NCI-H2196 treated with DMSO at 0.1 percent for 48 hours (cell line): ENCODE data around the gene ACOT4.
"Not testable (repeated sequence)": the region's sequence is repeated elsewhere in the genome, so short reads cannot be mapped to it uniquely, and the experiment has no call there.

Source experiments
- DNase-seq: peaks from one replicate; lab custom pipeline; 2025; ENCODE audit not compliant: unreplicated experiment; lab: John Stamatoyannopoulos, UW

ACOT4 gene

DNA sequence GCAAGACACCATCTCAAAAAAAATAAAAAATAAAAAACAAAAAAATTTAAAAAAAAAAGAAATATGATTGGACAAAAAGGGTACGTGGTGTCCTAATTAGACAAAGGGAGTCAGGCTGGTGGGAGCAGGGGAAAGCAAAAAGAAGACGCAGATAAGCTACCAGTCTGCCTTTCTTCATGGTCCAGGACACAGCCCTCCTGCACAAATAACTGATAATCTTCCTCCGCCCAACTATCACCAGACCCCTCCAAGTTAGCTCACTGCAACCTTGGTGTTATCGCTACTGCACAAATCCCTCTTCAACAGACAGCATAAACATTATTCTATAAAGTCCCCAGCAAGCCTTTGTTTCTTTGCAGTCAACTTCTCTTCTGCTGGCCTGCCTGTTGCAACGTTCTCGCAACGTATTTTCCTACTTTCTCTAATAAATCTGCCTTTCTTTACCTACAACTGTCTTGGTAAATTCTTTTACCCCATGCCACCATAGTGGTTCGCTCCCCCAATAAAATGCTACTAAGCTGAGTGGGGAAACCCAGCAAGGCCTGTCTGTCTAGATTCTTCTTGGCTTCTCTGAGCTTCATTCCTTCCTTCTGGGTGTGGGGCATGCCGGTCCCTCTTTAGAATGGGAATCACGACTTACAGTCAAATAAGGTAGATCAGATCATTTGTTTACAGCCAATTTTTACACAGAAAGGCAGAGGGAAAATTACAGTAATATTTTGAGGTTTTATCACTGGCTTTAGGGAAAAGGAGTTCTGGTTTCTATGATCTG lies 38.5 kb downstream of the ACOT4 start:
- DNase-seq = no peak

DNA sequence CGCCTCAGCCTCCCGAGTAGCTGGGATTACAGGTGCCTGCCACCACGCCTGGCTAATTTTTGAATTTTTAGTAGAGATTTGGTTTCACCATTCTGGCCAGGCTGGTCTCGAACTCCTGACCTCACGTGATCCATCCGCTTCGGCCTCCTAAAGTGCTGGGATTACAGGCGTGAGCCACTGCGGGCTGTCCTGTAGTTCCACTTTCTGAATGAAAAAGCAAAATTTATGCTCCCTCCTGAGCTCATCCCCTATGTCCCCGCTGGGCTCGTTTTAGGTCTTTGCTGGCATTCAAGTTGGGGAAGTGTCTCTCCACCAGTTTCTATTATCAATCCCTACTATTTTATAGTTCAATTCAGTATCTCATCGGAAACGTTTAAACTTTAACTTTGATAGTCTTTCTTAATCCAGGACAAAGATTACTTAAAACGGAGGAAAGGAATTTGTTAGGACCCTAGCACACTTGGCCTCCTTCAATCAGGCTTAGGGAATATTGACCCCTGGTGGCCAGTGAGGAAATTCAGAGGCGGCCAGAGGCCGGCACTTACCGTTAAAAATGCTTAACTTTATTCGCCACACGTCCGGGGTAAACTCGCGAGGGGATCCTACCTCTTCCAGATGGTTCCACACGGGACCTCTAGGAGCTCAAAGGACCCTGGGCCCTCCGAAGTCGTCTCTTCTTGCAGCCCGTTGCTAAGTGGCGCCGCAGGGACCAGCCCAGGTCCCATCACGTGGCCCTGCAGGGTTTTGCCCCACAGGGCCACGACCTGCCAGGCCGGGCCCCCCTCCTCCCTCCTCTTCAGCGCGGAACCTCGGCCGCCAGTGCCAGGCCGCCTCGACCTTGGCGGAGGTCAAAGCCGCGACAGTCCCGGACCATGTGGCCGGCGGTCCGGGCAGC lies 41.7 kb downstream of the ACOT4 start:
- DNase-seq = peak; percentile 64

DNA sequence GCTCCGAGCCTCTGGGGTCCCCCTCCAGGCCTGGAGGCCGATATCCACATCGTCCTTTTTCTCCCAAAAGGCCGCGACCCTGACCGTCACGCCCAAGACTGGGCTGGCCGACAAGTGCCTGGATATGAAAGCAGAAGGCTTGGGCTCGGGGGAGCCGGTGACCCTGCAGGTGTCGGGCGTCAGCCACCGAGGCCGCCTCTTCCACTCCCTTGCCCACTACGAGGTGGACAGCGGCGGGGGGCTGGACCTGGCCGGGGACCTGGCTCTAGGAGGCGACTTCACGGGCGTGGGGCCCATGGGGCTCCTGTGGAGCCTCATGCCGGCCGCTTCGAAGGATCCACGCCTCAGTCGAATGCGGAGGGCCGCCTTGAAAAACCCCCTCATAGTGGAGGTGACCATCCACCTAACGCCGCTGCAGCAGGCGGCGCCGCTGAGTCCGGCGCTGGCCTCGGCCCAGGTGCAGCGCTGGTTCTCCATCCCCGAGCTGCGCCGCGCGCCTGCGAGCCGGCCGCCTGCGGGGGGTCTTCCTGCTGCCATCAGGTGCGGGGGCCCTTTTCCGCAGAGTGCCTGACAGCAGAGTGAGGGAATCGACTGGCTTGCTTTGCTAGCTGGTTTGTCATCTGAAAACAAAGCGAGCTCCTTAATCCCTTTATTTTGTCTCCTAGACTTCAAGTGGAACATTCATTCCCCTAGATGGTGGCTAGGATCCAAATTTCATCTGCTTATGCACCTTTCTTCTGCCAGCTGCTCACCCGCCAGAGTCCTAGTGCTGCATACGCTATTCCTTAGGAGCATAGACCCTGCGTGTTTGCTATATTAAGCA lies 42.5 kb downstream of the ACOT4 start:
- DNase-seq = no peak

DNA sequence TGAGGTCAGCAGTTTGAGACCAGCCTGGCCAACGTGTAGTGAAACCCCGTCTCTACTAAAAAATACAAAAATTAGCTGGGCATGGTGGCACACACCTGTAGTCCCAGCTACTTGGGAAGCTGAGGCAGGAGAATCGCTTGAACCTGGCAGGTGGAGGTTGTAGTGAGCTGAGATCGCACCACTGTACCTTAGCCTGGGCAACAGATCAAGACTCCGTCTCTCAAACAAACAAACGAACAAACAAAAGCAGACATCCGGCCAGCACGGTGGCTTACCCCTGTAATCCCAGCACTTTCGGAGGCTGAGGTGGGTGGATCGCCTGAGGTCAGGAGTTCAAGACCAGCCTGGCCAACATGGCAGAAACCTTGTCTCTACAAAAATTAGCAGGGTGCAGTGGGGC lies 44.7 kb downstream of the ACOT4 start:
- DNase-seq = not testable (repeated sequence)

DNA sequence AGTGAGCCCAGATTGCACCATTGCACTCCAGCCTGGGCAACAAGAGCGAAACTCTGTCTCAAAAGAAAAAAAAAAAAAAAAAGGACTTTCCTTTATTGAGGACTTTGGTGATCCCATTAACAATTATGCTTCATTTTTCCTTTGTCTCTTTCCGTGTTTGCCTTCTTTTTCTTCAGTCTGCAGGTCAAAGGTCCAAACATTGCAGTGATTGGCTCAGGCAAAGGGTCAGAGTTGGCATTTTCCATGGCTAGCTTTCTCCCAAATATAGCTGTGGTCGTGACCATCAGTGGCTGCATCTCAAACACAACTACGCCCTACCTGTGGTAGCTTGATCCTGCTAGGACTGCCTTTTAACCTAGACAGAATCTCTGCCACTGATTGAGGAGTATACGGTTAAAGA lies 46.2 kb downstream of the ACOT4 start:
- no peak for DNase-seq

DNA sequence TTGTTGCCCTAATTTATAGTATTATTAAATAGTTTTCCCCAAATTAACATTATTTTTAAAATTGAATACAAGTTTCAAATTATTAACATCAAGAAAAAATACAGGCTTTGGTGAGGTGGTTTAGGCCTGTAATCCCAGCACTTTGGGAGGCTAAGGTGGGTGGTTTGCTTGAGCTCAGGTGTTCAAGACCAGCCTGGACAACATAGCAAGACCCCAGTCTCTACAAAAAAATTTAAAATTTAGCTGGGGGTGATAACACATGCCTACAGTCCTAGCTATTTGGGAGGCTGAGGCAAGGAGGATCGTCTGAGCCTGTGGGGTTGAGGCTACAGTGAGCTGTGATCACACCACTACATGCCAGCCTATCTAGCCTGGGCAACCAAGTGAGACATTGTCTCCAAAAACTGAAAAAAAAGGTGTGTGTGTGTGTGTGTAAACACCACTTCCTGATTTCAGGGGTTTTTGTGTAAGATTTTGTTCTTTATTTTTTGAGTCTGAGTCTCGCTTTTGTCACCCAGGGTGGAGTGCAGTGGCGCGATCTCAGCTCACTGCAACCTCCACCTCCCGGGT lies 49.2 kb downstream of the ACOT4 start:
- DNase-seq = no peak

DNA sequence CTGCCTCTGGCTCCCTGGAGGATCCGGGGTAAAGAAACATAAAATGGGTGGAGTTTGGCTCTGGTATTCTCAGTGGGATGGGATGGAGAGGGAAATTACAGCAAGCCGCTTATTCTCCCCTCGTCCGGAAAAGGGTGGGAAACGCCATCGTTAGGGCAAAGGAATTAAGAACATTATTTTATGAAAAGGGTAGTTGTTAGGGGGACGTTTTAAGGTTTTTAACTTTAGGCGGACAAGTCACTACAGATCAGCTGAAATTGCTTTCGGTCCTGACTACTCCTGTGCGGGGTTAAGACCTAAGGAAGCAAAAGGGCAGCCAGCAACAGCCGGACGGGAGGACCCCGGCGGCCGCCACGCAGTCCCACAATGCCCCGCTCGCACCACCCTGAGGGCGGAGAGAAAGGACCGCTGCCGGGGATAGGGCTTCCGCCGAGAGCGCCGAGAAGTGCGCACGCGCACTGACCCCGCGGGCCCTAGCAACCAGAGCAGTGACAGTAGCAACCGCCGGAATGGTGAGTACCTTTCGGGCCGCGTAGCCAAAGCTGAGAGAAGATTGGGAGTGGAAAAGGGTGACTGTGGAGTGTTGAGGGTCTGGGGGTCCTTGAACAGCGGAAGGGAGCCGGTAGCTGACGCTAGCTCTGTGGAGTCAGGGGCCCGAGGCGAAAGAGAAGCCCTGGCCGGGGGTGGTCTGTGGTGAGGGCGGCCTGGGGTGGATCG lies 53.0 kb downstream of the ACOT4 start, which contains the start of gene DNAL1:
TSS of gene DNAL1 (plus strand) at position 456 of the 717 bp plus-strand sequence. CDS start at position 510, 54 bp downstream.
- DNase-seq = peak; percentile 81

DNA sequence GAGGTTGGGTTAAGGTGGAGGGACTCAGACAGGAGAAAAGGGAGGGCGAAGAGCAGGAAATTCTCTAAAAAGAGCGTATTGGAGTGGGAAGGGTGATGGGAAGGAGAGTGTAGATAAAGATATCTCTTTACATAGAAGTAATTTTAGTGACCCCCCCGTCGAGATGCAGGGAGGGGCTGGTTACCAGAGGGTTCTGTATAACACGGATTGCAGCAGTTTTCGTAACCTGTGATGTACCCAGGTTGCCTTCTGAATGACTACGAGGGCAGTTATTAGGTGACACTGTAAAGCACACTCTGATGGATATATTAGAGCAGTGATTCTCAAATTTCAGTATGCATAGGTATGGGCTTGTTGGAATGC lies 53.6 kb downstream of the ACOT4 start:
- no peak for DNase-seq
